Neuronal stem cell (in vitro differentiated cells): Measurements from ENCODE around the gene SH3TC2.

Experiments used
- DNase-seq: peaks from one replicate; pipeline ENCODE4 v3.0.0-alpha.2; 2013; ENCODE audit warnings: low spot score
- H2AFZ ChIP-seq: one replicate; pipeline ENCODE4 v1.6.1; 2013; ENCODE audit warnings: mild to moderate bottlenecking, low read length, inconsistent platforms
- H2AK5ac ChIP-seq: 2 replicates; pipeline ENCODE4 v1.6.1; 2013; ENCODE audit warnings: low read depth, mild to moderate bottlenecking, inconsistent platforms, low read length, moderate library complexity, mixed read lengths
- H2BK120ac ChIP-seq: 2 replicates; pipeline ENCODE4 v1.6.1; 2013; ENCODE audit warnings: low read depth, mild to moderate bottlenecking, inconsistent platforms, low read length, moderate library complexity, mixed read lengths
- H2BK12ac ChIP-seq: one replicate; pipeline ENCODE4 v1.6.1; 2013; ENCODE audit warnings: low read length, inconsistent platforms
- H2BK15ac ChIP-seq: 2 replicates; pipeline ENCODE4 v1.6.1; 2013; ENCODE audit warnings: mild to moderate bottlenecking, low read length, inconsistent platforms, mixed read lengths
- H2BK5ac ChIP-seq: one replicate; pipeline ENCODE4 v1.6.1; 2013; ENCODE audit warnings: inconsistent platforms, mild to moderate bottlenecking, low read length, moderate library complexity
- H3K14ac ChIP-seq: one replicate; pipeline ENCODE4 v1.6.1; 2013; ENCODE audit warnings: low read length, inconsistent platforms
- H3K18ac ChIP-seq: 2 replicates; pipeline ENCODE4 v1.6.1; 2013; ENCODE audit warnings: low read length, inconsistent platforms
- H3K23ac ChIP-seq: 2 replicates; pipeline ENCODE4 v1.6.1; 2013; ENCODE audit warnings: low read depth, mild to moderate bottlenecking, mixed read lengths, low read length, inconsistent platforms; ENCODE audit not compliant: poor library complexity
- H3K27ac ChIP-seq: replicated peaks from 3 replicates; pipeline ENCODE4 v1.5.1; 2013; ENCODE audit warnings: low read length, inconsistent platforms
- H3K27me3 ChIP-seq, 3 experiments: 2 replicates each; pipeline ENCODE4 v1.6.1; 2013; ENCODE audit warnings: low read length in 3 of 3, mild to moderate bottlenecking in 2 of 3, inconsistent platforms in 1 of 3, low read depth in 1 of 3, mixed read lengths in 1 of 3, moderate library complexity in 1 of 3; ENCODE audit not compliant: control insufficient read depth in 3 of 3, insufficient read depth in 3 of 3
- H3K36me3 ChIP-seq, 2 donors: replicated peaks in 1 of 2; 2 replicates each; pipeline ENCODE4 v1.6.1; 2013; ENCODE audit warnings: low read length in 2 of 2; ENCODE audit not compliant: control insufficient read depth in 2 of 2, insufficient read depth in 2 of 2
- H3K4ac ChIP-seq: 2 replicates; pipeline ENCODE4 v1.6.1; 2013; ENCODE audit warnings: inconsistent platforms, mild to moderate bottlenecking, low read length, moderate library complexity
- H3K4me1 ChIP-seq, 2 donors: 1 replicate in 1 of 2; 2 replicates in 1 of 2; pipeline ENCODE4 v1.6.1; 2013; ENCODE audit warnings: low read length in 2 of 2, low read depth in 1 of 2; ENCODE audit not compliant: control insufficient read depth in 2 of 2, insufficient read depth in 1 of 2
- H3K4me2 ChIP-seq: one replicate; pipeline ENCODE4 v1.6.1; 2013; ENCODE audit warnings: mild to moderate bottlenecking, low read length, inconsistent platforms; ENCODE audit not compliant: insufficient read depth, poor library complexity, severe bottlenecking
- H3K4me3 ChIP-seq, 2 donors: 2 replicates each; pipeline ENCODE4 v1.5.1; 2013; ENCODE audit warnings: low read length in 2 of 2, mild to moderate bottlenecking in 2 of 2, inconsistent platforms in 1 of 2, moderate library complexity in 1 of 2
- H3K79me1 ChIP-seq: one replicate; pipeline ENCODE4 v1.6.1; 2013; ENCODE audit warnings: low read depth, mild to moderate bottlenecking, inconsistent platforms, low read length, moderate library complexity
- H3K9ac ChIP-seq: one replicate; pipeline ENCODE4 v1.6.1; 2013; ENCODE audit warnings: mild to moderate bottlenecking, low read depth, low read length, inconsistent platforms; ENCODE audit not compliant: poor library complexity
- H3K9me3 ChIP-seq, 2 donors: replicated peaks in 1 of 2; 2 replicates each; pipeline versions ENCODE3 to v1.6.1; 2013; ENCODE audit warnings: low read length in 2 of 2, mild to moderate bottlenecking in 2 of 2, inconsistent platforms in 1 of 2, low read depth in 1 of 2, mixed read lengths in 1 of 2, moderate library complexity in 1 of 2; ENCODE audit not compliant: control insufficient read depth in 2 of 2, insufficient read depth in 1 of 2
- H4K8ac ChIP-seq: one replicate; pipeline ENCODE4 v1.6.1; 2013; ENCODE audit warnings: low read depth, mild to moderate bottlenecking, inconsistent platforms, low read length, moderate library complexity
- H4K91ac ChIP-seq: one replicate; pipeline ENCODE4 v1.6.1; 2013; ENCODE audit warnings: low read length, low read depth, mild to moderate bottlenecking, inconsistent platforms; ENCODE audit not compliant: poor library complexity
- WGBS, 2 donors: extraction: QIAGEN DNeasy Blood & Tissue Kit; methylation state at CpG; one replicate each; pipeline ENCODE4 v1.1.7; 2013; ENCODE audit warnings: missing lambda C conversion rate in 2 of 2, mixed read lengths in 1 of 2; ENCODE audit not compliant: insufficient read length in 2 of 2, insufficient replicate concordance in 1 of 2; ENCODE audit errors: extremely low coverage in 2 of 2; 5-methylcytosine and 5-hydroxymethylcytosine counted together

SH3TC2 gene

GRCh38 chr5:149048811-149049210, 14.1 kb downstream of the SH3TC2 start:
- H2BK120ac ChIP-seq, result no peak overlapping the region
- H3K4me3 ChIP-seq, result no peak overlapping the region
- no peak for DNase-seq
- no peak overlapping the region for H3K4me2 ChIP-seq
- H3K36me3 ChIP-seq, result no peaks in the 10 kb centered on the region
- no peak overlapping the region for H4K91ac ChIP-seq
- H2AFZ ChIP-seq, result no peak overlapping the region
- no CpG with 5 or more reads among the region's 4 CpGs for WGBS, 2 donors
- H3K23ac ChIP-seq, result no peak overlapping the region
- no peak overlapping the region for H3K18ac ChIP-seq
- H2BK15ac ChIP-seq, result no peak overlapping the region
- H3K27ac ChIP-seq, result no peak overlapping the region
- H3K9ac ChIP-seq, result no peak overlapping the region
- H3K27me3 ChIP-seq, result no peaks in the 10 kb centered on the region
- H3K4ac ChIP-seq, result no peak overlapping the region
- no peaks in the 10 kb centered on the region for H3K4me1 ChIP-seq
- no peak overlapping the region for H3K14ac ChIP-seq
- H3K79me1 ChIP-seq, result no peaks in the 10 kb centered on the region
- H2BK12ac ChIP-seq, result no peak overlapping the region
- no peaks in the 10 kb centered on the region for H3K9me3 ChIP-seq
- H2BK5ac ChIP-seq, result no peak overlapping the region
- no peak overlapping the region for H2AK5ac ChIP-seq
- H4K8ac ChIP-seq, result no peak overlapping the region

- H4K8ac ChIP-seq, result no peak overlapping the region
These were observed 15.4 kb downstream of the SH3TC2 start for GRCh38 chr5:149047462-149047861.

GRCh38 chr5:149046196-149046829, 16.5 kb downstream of the SH3TC2 start:
- Histone ChIP-seq H2AK5ac (no peak overlapping the region), H2BK120ac (no peak overlapping the region), H3K27me3 (no peaks in the 10 kb centered on the region), H3K9ac (no peak overlapping the region), H3K9me3 (no peaks in the 10 kb centered on the region), H3K4ac (no peak overlapping the region), H3K79me1 (no peaks in the 10 kb centered on the region), H2BK5ac (no peak overlapping the region), H3K27ac (no peak overlapping the region), H2BK15ac (no peak overlapping the region), H4K8ac (no peak overlapping the region), H2BK12ac (no peak overlapping the region), H3K4me1 (no peaks in the 10 kb centered on the region), H3K36me3 (no peaks in the 10 kb centered on the region), H3K4me3 (no peak overlapping the region), H3K23ac (no peak overlapping the region), H3K4me2 (no peak overlapping the region), H3K14ac (no peak overlapping the region), H4K91ac (no peak overlapping the region), H3K18ac (no peak overlapping the region), H2AFZ (no peak overlapping the region)
- DNase-seq, result no peak
- WGBS, 2 donors, result no CpG with 5 or more reads among the region's 2 CpGs

More at GRCh38 chr5:149047462-149047861, 15.4 kb downstream of the SH3TC2 start:
- Histone ChIP-seq H3K79me1 (no peaks in the 10 kb centered on the region), H3K27ac (no peak overlapping the region), H2AFZ (no peak overlapping the region), H4K91ac (no peak overlapping the region), H2AK5ac (no peak overlapping the region), H3K18ac (no peak overlapping the region), H3K9me3 (no peaks in the 10 kb centered on the region), H3K4me2 (no peak overlapping the region), H3K4me3 (no peak overlapping the region), H3K27me3 (no peaks in the 10 kb centered on the region), H3K23ac (no peak overlapping the region), H3K4ac (no peak overlapping the region), H3K4me1 (no peaks in the 10 kb centered on the region), H3K36me3 (no peaks in the 10 kb centered on the region), H2BK120ac (no peak overlapping the region), H2BK12ac (no peak overlapping the region), H3K9ac (no peak overlapping the region), H2BK5ac (no peak overlapping the region), H3K14ac (no peak overlapping the region), H2BK15ac (no peak overlapping the region)
- DNase-seq, result no peak
- WGBS, 2 donors, result no CpG with 5 or more reads among the region's 3 CpGs

GRCh38 chr5:149045089-149045460, 17.8 kb downstream of the SH3TC2 start:
- Histone ChIP-seq H2BK5ac (no peak overlapping the region), H3K14ac (no peak overlapping the region), H3K27ac (no peak overlapping the region), H3K23ac (no peak overlapping the region), H3K9me3 (no peaks in the 10 kb centered on the region), H3K18ac (no peak overlapping the region), H3K36me3 (no peaks in the 10 kb centered on the region), H2BK120ac (no peak overlapping the region), H4K91ac (no peak overlapping the region), H3K27me3 (no peaks in the 10 kb centered on the region), H3K4me1 (no peaks in the 10 kb centered on the region), H3K4me3 (no peak overlapping the region), H4K8ac (no peak overlapping the region), H3K79me1 (no peaks in the 10 kb centered on the region), H3K9ac (no peak overlapping the region), H2BK15ac (no peak overlapping the region), H2AFZ (no peak overlapping the region), H3K4me2 (no peak overlapping the region), H2AK5ac (no peak overlapping the region), H3K4ac (no peak overlapping the region), H2BK12ac (no peak overlapping the region)
- no peak for DNase-seq
